T-helper 2 cell treated with Interferon-gamma antibody and Interleukin-4, amounts not matched to agents 100 ng/mL and 5 ng/mL, for 36 hours (primary cell): ENCODE results near the gene POLD4. TPM values are rescaled to one million over a fixed set of nuclear protein-coding genes. Genes with fewer than 3 reads are reported as not detected.

Experiments
- intact Hi-C: fragments of 100-400 bp; cut with micrococcal nuclease; formaldehyde crosslinking; loops from one replicate; pipeline ENCODE4 v1.15.1; 2023
- total RNA-seq: library from RNA; stranded (reverse); gene quantifications from 2 replicates; pipeline ENCODE4 v1.2.3, GENCODE V29; 2022

POLD4 gene
- total RNA-seq, 1 donor from 2014 or later: 48.0 TPM

- intact Hi-C loops: loop anchor here (1.0 to 10.0 kb wide), 7 partner anchors 15 to 233 kb away; partner anchors contain the start of genes GRK2, POLD4 and SSH3
Measured at GRCh38 chr11:67317888-67318555, 35.3 kb downstream of the POLD4 start.

DNA sequence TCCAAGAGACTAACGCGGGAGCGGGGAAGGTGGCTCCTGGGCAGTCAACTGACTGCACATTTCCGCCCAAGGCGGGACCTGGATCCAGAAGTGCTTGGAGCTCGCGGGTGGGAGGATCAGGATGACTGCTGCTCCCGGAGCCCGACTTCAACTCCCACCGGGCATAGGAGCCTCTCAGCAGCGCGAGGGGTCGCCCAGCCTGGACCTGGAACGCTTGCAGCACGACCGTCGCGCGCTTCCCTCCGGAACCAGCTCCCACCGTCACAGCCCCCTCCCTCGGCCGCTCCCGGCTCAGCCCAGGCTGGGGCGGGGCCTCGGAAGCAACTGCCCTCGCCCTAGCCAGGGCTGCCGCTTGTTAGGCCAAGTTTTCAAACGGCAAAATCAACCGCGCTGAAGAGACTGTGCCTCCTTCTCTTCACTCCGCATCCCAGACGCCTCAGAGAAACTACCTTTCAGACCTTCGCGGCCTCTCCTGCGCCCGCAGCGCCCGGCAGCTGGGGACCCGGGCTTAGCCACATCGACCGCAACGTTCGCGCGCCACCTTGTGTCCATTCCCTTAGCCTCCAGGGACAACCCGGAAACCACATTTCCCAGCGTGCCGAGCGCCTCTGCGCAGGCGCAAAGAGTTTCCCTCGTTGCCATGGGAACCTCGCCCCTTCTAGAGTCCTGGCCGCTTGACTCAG lies 36.0 kb downstream of the POLD4 start:
- intact Hi-C loops: loop anchor here (1.0 to 10.0 kb wide), 7 partner anchors 15 to 233 kb away; partner anchors contain the start of genes GRK2, POLD4 and SSH3

GRCh38 chr11:67316882-67317204 lies 36.5 kb downstream of the POLD4 start:
- intact Hi-C loops: loop anchor here (1.0 to 10.0 kb wide), 7 partner anchors 14 to 232 kb away; partner anchors contain the start of genes GRK2, POLD4 and SSH3

DNA sequence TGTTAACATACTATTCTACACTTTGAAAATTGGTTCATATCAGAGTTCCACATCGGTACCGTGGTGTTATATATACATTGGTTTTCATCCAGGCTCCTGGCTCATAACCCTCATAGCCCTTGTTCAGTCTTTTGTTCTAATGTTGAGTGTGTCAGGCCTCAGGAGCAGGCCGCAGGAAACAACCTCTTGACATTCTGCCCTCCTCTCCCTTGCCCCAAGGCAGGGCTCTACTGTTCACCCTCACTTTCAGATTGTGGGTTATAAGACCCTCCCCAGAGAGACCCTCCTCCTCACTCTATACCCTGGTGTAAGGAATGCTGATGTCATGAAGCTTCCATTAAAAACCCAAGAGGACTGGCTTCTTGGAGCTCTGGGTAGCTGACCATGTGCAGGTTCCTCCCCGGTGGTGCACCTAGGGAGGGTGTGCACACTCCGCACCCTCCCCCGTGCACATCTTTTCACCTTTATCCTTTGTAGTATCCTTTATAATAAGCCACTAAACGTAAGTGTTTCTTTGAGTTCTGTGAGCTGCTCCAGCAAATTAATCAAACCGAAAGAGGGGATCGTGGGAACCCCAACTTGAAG lies 37.9 kb downstream of the POLD4 start:
- intact Hi-C loops: loop anchor here (10.0 kb wide), 1 partner anchor 231 kb away; no protein-coding TSS in a partner anchor

DNA sequence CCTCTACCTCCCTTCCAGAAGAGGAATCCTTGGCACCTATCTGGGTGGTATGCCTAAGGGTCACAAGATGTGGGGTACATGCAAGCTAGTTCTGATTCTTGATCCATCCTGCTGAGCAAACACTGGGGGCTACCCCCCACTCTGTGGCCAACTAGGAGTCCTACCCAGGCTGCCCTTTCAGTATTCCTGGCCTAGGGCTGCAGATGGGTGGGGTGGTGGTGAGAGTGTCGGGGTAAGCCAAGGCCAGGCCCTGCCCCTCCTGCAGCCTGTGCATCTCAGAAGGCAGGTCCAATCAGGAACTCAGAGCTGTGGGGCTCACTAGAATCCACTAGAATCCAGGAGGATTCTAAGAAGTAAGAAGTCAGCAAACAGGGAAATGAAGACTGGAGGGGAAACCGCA lies 39.1 kb downstream of the POLD4 start:
- intact Hi-C loops: loop anchor here (10.0 kb wide), 1 partner anchor 229 kb away; no protein-coding TSS in a partner anchor

DNA sequence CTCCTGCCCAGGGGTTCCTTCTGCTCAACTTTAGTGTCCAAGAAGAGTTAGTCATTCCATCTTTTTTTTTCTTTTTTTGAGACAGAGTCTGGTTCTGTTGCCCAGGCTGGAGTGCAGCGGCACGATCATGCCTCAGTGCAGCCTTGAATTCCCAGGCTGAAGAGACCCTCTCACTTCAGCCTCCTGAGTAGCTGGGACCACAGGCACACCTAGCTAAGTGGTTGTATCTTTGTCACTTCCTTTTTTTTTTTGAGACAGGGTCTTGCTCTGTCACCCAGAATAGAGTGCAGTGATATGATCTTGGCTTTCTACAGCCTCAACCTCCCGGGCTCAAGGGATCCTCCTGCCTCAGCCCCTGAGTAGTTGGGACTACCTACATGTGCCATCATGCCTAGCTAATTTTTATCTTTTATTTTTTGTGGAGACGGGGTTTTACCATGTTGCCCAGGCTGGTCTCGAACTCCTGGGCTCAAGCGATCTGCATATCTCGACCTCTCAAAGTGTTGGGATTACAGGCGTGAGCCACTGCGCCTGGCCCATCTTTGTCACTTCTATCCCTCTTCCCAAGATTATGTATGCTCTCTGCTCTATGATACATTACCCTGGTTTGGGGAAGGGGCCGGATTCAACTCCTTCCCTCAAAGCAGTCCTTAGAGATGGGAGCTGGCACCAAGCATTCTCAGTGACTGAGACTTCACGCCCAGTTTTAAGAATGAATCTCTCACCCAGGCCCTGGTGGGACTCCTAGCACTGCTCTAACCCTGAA lies 40.0 kb downstream of the POLD4 start:
- intact Hi-C loops: loop anchor here (10.0 kb wide), 1 partner anchor 229 kb away; no protein-coding TSS in a partner anchor

DNA sequence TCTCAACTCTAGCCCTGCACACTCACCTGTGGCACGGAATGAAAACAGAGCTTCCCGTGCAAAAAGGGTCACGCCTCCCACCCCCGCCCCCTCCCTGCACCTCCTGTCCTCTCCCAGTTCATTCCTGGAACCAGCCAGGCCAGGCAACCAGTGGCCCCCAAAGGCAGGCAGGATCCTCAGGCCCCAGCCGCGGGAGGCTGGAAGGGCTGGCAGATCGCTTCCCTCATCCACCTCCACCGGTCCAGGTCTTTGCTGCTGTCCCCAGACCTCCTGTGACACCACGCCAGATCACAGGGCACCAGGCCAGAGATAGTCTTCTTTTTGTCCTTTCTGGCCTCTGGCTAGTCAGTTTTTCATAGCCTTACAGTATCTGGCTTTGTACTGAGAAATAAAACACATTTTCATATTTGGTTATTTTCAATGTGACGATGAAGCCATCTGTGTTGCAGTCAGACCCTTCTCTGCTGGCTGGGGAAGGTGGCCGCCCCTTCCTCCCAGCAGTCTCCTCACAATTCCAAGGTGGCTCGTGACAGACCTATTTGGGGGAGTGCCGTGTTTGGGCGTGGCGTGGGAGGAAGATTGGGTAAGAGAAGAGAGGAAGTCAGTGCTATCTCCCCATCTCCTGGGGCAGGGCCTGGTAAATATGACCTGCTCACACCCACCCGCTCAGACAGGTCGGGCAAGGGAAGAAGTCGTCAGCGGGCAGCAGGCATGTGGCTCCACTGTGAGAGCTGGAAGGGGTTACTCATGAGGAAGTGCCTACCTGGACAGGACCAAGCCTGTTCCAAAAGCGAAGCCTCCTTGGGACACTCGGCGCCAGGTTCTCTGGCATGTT lies 40.9 kb downstream of the POLD4 start:
- intact Hi-C loops: loop anchor here (10.0 kb wide), 1 partner anchor 228 kb away; no protein-coding TSS in a partner anchor

DNA sequence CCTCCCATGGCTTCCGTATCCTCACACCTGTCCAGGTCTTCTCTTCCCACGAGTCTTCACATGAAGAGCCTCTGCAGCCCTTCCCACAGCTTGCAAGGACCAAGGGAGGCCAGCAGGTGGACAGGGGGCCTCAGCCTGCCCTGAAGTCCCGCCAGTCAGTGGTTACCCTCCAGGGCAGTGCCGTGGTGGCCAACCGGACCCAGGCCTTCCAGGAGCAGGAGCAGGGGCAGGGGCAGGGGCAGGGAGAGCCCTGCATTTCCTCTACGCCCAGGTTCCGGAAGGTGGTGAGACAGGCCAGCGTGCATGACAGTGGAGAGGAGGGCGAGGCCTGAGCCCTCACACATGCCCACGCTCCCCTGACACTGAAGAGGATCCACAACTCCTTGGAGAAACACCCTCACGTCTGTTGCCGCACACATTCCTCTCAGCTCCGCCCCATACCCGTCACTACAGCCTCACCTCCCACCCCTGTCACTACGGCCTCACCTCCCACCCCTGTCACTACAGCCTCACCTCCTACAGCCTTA lies 41.7 kb downstream of the POLD4 start:
- intact Hi-C loops: loop anchor here (10.0 kb wide), 1 partner anchor 227 kb away; no protein-coding TSS in a partner anchor

DNA sequence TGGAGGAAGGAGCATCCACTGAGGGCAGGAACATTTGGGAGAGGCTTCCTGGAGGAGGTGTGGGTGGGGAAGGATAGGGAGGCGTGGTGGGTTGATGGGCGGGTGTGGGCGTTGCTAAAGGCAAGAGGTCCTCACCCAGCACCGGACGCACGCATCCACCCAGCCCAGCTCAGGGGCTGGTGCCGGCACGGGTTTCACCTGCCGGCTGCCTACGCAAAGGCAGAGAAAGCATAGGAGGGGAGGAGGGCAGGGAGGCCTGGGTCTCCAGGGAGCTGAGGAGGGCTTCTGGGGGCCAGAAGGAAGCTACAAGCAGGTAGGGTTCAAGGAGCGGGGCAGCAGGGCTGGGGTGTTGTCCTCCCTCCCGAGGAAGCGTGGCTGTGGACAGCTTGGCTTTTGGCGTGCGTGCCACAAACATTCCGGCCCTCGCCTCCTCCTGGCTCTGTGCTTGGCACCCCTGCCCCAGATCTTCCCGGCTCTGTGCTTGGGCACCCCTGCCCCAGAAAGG lies 42.2 kb downstream of the POLD4 start:
- intact Hi-C loops: loop anchor here (10.0 kb wide), 1 partner anchor 226 kb away; no protein-coding TSS in a partner anchor

GRCh38 chr11:67310246-67311050 lies 42.9 kb downstream of the POLD4 start:
- intact Hi-C loops: loop anchor here (10.0 kb wide), 1 partner anchor 226 kb away; no protein-coding TSS in a partner anchor

DNA sequence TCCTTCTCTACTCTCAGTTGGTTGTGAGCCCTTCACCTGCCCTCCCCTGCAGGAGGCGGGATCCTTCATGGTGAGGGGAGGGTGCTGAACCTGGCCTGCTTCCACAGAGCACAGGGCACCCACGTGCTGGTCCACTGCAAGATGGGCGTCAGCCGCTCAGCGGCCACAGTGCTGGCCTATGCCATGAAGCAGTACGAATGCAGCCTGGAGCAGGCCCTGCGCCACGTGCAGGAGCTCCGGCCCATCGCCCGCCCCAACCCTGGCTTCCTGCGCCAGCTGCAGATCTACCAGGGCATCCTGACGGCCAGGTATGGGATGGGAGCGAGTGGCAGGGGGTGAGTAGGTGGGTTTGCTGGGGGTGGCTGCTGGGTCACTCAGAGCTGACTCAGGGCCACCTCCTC lies 43.7 kb downstream of the POLD4 start:
- intact Hi-C loops: loop anchor here (10.0 kb wide), 1 partner anchor 225 kb away; no protein-coding TSS in a partner anchor

DNA sequence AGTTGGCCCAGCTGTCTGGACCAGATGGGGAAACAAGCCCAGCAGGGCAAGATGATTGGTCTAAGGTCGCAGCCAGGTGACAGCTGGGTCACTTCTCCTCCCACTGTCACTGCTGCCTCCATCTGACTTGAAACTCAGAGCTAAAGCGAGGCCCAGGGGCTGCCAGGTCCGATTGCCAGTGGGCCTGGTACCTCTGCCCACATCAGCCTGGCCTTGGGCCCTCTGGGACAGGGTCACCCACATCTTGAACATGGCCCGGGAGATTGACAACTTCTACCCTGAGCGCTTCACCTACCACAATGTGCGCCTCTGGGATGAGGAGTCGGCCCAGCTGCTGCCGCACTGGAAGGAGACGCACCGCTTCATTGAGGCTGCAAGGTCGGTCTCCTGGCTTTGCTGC lies 44.2 kb downstream of the POLD4 start:
- intact Hi-C loops: no loop called here

DNA sequence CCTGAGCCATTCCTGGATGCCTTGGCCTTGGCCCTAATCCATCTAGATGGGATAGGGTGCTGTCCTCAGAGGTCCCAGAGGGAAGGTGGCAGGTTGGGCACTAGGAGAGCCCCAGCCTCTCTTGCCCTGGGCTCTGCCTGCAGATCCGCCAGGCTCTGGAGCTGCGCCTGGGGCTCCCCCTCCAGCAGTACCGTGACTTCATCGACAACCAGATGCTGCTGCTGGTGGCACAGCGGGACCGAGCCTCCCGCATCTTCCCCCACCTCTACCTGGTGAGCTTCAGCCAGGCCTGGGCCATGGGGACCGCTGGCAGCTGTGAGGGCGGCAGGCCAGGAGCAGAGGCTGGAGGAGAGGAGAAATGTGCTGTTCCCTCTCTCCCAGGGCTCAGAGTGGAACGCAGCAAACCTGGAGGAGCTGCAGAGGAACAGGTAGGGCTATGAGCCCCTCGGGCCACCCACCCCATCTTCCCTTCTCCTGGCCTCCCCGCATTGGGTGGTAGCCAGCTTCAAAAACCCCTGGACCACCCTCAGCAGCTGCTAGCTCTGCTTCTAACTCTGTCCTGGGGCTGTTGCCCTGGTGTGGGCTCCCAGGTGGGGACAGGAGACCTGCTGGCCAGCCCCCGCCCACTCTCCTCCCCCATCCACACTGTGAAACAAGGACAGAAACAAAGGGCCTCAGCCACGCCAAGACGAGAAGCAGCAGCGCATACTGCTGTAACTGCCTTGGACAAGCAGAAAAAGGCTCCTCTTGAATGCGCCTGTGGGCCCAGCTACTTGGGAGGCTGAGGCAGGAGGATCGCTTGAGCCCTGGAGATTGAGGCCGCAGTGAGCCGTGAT lies 45.1 kb downstream of the POLD4 start:
- intact Hi-C loops: no loop called here

DNA sequence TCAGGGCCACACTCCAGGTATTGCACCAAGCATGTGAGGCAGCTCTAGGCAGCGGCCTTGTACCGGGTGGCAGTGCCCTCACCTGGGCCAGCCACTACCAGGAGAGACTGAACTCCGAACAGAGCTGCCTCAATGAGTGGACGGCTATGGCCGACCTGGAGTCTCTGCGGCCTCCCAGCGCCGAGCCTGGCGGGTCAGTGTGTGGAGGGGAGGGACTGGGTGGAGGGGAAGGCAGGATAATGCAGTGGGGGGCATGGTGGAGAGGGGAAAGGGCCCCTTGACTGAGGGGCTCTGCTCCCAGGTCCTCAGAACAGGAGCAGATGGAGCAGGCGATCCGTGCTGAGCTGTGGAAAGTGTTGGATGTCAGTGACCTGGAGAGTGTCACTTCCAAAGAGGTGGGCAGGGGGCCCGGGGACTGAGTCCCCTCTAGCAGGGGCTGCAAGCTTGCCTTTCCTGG lies 45.8 kb downstream of the POLD4 start:
- intact Hi-C loops: no loop called here

- intact Hi-C loops: no loop called here
Measured at GRCh38 chr11:67306769-67307544, 46.4 kb downstream of the POLD4 start.

DNA sequence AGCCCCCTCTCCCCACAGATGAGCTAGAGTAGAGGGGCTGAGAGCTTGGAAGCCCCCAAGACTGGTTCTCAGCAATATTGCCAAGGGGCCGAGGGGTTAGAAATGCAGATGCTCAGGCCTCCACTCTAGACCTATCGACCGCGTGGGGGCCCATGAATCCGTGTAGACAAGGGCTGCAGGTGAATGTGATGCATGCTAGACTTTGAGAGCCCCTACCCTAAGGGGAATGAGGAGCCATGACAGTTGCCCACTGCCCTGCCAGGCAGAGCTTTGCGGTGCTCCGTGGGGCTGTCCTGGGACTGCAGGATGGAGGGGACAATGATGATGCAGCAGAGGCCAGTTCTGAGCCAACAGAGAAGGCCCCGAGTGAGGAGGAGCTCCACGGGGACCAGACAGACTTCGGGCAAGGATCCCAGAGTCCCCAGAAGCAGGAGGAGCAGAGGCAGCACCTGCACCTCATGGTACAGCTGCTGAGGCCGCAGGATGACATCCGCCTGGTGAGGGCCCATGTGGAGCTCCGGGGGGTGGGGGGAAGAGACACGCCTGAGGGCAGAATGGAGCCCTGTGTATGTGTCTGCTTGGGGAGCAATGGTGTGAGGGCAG lies 48.7 kb downstream of the POLD4 start:
- intact Hi-C loops: no loop called here
